ENCODE data around the gene IL27RA.
"Not testable (repeated sequence)": the region's sequence is repeated elsewhere in the genome, so short reads cannot be mapped to it uniquely, and the experiment has no call there.

The IL27RA gene

DNA sequence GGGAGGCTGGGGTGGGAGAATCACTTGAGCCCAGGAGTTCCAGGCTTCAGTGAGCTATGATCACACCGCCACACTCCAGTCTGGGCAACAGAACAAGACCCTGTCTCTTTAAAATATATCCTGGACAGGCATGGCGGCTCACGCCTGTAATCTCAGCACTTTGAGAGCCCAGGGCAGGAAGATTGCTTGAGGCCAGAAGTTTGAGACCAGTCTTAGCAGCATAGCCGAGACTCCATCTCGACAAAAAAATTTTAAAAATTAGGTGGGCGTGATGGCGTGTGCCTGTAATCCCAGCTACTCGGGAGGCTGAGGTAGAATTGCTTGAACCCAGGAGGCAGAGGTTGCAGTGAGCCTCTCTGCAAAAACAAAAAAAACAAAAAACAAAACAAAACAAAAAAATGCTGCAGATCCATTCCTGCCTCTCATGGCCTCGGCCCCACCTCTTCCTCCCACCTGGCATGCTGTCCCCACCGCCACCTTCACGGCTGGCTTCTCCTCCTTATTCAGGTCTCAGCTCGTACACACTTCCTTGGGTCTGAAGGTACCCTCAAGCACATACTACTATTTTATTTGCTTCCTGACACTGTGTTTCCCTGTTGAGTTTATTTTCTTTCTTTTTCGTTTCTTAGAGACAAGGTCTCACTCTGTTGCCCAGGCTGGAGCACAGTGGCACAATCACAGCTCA, 30.7 kb upstream of the IL27RA start:
- no peak for DNase-seq

DNA sequence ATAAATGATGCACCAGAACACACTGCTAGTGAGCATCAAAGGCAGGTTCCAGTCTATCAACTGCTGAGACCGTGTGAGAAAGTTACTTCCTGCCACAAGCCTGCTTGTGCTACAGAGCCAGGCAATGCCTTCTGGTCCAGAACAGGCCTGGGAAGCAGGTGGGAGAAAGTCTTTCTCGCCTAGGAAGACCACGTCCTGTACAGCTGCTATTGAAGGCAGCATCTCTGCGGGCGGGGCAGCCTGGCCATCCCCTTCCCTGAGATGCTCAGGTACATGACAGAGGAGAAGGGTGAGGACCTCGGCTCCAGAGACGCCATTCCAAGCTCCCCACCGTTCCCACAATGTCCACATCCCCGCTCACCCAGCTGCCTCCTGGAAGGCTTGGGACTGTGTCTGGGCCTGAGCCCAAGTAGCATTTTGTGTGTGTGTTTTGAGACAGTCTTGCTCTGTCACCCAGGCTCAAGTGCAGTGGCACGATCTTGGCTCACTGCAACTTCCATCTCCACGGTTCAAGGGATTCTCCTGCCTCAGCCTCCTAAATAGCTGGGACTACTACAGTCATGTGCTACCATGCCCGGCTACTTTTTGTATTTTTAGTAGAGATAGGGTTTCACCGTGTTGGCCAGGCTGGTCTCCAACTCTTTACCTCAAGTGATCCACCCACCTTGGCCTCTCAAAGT, 28.9 kb upstream of the IL27RA start:
- DNase-seq, result no peak

DNA sequence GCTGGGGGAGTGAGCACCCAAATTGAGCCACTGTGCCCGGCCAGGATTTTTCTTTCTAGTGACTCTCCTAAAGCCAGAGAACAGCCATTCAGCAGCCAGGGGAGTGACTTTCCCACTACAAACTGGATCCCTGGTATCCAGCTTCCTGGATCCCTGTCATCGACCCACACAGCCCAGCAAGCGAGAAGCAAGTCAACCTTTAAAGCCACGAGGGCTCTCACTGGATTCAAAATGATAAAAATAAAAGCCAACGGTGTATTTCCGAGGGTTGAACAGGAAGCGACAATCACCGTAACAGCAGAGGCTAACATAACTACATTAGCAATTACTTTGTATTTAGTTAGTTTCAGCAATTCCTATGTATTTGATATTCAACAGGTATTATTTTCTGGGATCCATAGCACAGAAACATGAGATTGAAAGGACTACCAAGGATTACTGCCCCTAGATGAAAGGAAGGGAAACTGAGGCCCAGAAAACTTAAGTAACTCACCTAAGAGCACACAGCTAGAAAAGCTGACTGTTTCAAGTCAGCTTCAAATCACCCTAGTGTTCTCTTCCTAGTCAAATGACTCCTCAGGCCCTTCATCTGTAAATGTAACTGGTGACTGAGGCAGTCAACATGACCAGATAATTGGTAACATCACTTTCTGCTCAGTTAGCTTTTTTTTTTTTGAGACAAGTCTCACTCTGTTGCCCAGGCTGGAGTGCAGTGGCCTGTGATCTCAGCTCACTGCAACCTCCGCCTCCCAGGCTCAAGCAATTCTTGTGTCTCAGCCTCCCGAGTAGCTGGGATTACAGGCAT, 28.1 kb upstream of the IL27RA start:
- DNase-seq, result no peak

DNA sequence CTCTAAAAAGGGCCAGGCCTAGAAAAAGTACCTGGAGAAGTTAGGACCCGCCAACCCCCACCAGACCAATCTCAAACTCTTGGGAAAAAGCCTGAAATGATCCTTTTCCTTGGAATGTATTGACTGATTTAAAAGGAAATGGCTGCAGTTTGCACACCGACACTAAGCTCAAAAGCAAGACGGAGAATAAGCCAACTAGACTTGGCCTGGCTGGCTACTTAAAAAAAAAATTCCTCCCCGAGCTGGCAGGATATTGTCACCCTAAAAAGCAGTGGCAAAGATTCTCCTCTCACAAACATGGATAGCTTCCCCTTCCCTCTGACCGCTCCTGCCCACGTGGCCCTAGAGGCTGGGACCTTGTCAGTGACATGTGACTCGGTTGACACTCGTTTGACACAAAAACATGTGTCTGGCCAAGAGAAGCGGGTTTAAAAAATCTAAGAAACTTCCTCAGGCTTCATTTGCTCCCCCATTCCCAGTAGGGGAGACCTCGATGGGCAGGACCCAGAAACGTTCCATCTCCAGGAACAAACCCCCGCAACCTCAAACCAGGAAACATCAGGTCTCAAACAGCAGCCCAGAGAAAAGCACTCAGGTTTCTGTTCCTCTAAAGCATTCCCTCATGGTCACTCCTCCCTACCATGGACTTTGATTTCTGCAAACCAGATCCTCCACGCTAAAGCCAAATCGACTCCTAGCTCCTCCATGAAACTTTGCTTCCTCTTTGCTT, 26.8 kb upstream of the IL27RA start:
- no peak for DNase-seq

DNA sequence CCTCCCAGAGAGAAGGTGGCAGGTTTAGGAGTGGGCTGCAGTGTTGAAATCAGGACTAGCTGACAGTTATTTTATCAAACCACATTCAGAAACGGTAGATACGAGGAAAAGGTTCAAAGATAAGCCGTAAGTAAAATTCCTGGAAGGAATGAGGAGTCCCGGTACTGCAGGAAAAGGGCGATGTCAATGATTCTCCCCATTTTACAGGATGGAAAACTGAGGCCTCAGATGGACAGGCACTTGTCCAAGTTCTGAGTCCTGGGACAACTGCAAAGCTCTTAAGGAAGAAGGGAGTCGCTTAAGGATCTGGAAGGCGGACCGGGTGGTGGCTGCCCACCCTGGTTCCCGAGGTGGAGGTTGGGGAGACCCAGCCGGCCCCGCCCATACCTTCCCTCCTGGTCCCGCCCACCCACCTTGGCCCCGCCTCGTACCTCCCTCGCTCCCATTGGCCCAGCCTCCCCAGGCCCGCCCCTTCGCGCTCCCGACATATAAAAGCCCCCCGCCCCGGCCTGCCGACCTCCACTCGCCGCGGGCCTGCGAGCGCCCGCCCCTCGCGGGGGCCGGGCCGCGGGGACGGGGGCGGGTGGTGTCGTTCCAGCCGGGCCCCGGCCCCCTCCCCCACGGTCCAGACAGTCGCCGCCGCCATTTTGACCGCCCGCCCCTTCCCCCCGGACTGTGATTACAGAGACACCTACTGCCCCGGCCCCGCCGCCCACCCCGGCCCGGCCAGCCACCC, 26.0 kb upstream of the IL27RA start:
- DNase-seq, result peak; percentile 80

DNA sequence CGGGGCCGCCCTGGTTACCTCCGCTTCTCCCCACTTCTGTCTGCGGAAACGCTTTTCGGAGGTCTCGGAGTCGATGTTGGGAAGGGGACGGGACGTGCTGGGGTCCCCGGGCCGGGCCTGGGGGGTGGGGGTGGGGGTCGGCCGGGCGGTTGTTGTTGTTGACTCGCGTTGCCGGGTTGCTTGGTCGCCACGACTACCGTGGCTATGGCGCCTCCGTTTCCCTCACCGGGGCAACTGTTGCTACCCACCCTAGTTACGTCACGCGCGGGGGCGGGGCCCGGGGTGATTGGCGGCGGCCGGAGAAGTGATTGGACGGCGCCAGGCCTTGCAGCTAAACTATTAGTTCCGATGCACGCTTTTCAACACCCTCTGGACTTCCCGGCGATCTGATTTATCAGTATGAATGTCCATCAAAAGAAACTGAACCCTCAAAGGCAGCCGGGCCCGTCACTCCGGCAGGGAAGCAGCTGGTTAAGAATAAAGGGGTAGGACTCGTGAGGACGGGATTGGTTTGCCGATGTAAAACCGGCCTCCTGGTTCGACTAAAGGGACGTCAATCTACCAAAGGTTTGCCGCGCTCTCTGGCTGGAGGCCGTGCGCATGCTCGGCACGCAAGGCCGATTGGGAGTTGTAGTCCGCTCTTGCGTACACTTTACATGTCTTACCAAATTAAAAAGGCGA, 25.3 kb upstream of the IL27RA start, which contains the start of gene RFX1:
RFX1 (minus strand) TSS at position 236 of the 681 bp plus-strand sequence. CDS start 12,477 bp downstream, outside the sequence.
- DNase-seq, result peak; percentile 98

DNA sequence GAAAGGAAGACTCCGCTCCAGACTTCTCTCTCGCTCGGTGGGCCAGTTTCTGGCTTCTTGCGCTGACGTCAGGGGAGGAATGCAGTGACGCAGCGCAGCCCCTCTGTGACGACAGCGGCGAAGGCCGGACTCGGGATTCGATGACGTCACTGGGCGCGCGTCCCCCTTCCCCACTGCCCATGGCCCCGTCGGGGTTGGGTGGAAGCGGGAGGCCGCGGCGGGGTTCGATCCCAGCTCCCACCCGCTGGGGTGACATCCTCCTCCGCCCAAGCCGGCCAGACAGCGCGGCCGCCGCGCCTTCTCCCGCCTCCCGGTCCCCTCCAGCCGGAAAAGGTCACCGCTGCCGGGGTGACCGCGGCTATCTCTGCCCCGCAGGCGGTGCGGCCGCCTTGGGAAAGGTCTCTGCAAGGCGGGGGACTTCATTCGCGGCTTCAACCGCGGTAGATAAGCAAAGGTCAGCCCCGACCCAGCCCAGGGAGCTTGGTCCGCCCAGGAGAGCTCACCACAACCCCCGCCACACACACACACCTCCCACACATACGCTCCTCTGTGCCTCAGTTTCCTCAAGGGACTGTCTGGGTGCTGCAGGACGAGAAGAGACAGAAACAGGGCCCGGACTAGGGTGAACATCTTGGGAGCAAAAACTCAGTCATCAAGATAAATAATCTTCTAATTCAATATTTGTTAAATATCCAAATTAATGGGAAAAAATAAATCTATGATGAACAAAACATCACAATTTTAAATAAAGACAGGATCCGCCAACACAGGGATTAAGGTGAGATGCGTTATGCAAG, 24.6 kb upstream of the IL27RA start:
- no peak for DNase-seq

DNA sequence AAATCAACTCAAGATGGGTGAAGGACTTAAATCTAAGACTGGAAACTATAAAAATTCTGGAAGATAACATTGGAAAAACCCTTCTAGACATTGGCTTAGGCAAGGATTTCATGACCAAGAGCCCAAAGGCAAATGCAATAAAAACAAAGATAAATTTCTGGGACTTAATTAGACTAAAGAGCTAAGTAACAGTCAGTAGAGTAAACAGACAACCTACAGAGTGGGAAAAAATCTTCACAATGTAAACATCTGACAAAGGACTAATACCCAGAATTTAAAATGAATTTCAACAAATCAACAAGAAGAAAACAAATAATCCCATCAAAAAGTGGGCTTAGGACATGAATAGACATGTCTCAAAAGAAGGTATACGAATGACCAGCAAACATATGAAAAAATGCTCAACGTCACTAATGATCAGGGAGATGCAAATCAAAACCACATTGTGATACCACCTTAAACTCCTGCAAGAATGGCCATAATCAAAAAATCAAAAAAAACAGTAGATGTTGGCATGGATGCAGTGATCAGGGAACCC, 19.1 kb upstream of the IL27RA start:
- DNase-seq, result no peak

DNA sequence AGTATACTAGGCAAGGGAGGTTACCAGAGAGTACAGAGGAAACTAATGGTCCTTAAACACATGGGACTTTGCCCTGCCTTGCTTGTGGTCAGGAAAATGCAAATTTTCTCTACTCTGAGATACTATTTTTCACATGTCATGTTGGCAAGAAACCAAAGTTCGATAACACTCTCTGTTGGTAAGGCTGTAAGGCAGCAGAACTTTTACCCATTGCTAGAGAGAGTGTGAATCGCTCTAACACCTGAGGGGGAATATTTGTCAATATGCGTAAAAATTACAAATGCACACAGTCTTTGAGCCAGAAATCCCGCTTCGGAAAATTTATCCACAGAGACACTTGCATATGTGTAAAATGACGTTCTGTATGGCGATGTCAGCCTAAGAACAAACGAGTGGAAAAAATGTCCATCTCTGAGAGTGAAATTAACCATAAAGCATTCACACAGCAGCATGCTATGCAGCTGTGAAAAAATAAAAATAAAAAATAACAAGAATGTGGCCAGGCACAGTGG, 16.0 kb upstream of the IL27RA start:
- no peak for DNase-seq

DNA sequence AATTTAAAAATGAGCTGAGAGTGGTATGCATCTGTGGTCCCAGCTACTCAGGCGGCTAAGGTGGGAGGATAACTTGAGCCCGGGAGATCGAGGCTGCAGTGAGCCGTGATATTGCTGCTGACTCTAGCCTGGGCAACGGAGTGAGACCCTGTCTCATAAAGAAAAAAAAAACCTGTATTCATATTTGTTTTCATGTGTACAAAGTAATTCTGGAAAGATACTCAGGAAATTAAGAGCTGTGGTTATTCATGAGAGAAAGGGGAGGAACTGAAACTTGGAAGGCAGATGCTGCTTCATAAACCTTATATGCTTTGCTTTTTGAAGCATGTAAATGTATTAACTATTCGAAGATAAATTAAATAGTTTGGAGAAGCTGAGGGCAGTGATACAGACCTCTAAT, 12.5 kb upstream of the IL27RA start:
- no peak for DNase-seq

DNA sequence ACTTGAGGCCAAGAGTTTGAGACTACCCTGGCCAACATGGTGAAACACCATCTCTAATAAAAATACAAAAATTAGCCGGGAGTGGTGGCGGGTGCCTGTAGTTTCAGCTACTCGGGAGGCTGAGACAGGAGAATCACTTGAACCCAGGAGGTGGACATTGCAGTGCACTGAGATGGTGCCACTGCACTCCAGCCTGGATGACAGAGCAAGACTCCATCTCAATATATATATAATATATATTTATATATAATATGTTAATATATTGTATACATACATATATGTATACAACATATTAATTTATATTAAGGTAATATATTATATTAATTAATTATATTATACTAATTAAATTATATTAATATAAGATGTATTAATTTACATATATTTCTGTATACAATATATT, 11.8 kb upstream of the IL27RA start:
- not testable (repeated sequence) for DNase-seq

DNA sequence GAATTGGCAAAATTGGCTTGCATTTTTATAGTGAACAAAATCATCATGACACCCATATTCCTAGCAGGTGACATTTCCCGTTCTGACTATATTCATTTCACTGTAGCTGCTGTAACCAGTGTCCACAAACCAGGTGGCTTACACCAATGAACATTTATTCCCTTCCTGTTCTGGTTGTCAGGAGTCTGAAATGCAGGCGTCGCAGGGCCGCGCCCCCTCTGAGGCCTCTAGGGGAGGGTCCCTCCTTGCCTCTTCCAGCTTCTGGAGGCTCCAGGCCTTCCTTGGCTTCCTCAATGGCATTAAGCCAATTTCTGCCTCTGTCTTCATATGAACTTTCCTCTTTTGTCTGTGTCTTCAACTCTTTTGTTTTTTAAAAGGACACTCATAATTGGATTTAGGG, 10.1 kb upstream of the IL27RA start:
- no peak for DNase-seq

DNA sequence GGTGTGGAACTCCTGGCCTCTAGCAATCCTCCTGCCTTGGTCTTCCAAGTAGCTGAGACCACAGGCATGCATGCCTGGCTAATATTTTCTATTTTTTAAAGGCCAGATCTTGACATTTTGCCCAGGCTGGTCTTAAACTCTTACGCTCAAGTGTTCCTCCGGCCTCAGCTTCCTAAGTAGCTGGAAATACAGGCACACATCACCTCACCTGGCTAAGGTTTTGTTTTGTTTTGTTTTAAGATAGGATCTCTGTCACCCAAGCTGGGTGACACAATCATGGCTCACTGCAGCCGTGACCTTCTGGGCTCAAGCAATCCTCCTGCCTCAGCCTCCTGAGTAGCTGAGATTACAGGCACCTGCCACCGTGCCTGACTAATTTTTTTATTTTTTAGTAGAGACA, 9.1 kb upstream of the IL27RA start:
- no peak for DNase-seq

DNA sequence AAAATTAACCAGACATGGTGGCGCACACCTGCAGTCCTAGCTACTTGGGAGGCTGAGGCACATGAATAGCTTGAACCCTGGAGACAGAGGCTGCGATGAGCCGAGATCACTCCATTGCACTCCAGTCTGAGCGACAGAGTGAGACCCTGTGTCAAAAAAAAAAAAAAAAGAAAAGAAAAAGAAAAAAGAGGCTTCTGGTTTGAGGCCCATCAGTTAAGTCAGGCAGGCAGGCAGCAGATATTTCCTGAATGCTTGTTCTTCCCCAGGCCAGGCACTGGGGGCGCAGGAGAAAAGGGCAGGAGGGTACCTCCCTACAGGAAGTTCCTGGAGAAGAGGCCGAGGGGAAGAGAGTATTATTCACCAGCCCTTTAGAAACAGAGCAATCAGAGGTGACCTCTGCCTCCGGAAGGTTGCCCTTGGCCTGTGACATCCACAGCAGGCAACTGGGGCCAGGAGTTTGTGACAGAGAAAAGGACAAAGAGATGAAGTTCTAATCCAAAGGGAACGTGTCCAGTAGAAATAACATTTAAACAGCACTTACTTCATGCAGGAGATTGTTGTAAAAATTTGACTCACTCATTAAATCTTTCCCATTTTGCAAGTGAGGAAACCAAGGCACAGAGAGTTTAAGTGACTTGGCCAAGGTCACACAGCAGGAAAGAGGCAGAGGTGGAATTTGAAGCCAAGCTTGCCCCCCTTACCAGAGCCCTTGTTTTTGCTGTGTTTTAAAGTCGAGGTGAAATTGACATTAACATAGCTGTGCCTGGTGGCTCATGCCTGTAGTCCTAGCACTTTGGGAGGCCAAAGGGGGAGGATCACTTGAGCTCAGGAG, 7.9 kb upstream of the IL27RA start:
- no peak for DNase-seq

DNA sequence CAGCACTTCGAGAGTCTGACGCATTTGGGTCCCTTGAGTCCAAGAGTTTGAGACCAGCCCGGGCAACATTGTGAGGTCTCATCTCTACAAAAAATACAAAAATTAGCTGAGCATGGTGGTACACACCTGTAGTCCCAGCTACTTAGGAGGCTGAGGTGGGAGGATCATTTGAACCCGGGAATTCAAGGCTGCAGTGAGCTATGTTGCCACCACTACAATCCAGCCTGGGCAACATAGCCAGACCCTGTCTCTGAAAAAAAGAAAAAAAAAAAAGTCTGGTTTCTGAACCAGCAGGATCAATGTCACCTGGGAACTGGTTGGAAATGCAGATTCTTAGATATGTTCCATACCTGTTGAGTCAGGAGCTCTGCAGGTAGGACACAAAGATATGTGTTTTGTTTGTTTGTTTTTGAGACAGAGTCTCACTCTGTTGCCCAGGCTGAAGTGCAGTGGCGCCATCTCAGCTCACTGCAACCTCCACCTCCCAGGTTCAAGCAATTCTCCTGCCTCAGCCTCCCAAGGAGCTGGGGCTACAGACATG, 4.8 kb upstream of the IL27RA start:
- DNase-seq, result not testable (repeated sequence)

DNA sequence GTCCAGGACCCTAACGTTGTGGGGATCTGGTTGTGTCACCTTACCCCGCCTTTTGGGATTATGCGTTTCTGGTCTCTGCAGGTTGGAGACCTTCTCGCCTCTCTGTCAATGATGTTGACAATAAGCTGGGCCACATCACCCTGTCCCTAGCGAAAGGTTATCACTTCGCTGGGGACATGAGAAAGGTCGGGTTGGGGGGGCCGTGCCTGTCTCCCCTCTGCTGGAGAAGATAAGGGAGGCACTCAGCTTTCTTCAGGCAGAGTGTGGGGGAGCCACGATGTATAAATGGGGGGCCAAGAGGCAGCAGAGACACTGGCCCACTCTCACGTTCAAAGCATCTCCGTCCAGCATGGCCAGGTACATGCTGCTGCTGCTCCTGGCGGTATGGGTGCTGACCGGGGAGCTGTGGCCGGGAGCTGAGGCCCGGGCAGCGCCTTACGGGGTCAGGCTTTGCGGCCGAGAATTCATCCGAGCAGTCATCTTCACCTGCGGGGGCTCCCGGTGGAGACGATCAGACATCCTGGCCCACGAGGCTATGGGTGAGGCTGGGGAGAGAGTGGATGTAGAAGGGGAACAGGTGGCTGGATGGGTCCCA, 3.6 kb upstream of the IL27RA start, which contains the start of gene RLN3:
RLN3 (plus strand) TSS at position 293 of the 595 bp plus-strand sequence; CDS start at position 350, 57 bp downstream.
- DNase-seq, result no peak

DNA sequence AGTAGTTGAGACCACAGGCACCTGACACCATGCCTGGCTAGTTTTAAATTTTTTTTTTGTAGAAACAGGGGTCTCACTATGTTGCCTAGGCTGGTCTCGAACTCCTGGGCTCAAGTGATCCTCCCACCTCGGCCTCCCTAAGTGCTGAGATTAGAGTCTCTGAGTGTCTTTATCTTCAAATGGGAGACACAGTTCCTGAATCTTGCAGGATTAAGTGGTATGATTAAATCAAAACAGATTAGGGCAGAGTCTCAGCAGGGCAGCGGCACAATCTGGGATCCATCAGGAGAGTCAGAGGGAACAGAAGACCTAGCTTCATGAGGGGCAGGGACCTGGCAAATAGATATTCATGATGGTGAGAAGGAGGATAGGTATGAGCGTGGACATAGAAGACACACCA, 2.7 kb upstream of the IL27RA start:
- no peak for DNase-seq

DNA sequence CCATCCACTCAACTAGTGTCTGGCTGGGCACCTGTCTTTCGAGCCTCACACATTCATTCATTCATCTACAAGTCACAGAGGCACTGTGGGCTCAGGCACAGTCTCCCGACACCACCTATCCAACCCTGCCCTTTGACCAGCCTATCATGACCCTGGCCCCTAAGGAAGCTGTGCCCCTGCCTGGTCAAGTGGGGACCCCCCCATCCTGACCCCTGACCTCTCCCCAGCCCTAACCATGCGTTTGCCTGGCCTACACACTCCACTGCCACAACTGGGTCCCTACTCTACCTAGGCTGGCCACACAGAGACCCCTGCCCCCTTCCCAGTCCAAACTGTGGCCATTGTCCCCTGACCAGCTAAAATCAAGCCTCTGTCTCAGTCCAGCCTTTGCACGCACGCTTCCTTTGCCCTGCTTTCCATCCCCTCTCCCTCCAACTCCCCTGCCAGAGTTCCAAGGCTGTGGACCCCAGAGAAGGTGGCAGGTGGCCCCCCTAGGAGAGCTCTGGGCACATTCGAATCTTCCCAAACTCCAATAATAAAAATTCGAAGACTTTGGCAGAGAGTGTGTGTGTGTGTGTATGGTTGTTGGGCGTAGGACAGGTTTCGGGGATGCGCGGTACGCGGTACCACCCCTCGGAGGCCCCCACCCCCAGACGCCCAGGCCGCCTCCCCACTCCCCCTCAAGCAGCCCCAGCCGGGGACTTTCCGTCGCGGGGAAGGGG, 404 bp upstream of the IL27RA start:
- DNase-seq, result no peak

All from NCI-H345 (cell line).